ACHN (cell line): ENCODE measurements around the gene FBF1.
"Not testable (repeated sequence)": the region's sequence is repeated elsewhere in the genome, so short reads cannot be mapped to it uniquely, and the experiment has no call there.

ENCODE experiments used
- DNase-seq: peaks from one replicate; pipeline ENCODE4 v3.0.0-alpha.2; 2015
- in situ Hi-C: cut with HindIII; loops from 2 replicates; pipeline ENCODE4 v1.10.0; 2017; ENCODE audit warnings: low sequenced_read_pairs, low pct_ligation_motif_present, low pct_unique_long_range_greater_than_20kb

Gene FBF1

DNA sequence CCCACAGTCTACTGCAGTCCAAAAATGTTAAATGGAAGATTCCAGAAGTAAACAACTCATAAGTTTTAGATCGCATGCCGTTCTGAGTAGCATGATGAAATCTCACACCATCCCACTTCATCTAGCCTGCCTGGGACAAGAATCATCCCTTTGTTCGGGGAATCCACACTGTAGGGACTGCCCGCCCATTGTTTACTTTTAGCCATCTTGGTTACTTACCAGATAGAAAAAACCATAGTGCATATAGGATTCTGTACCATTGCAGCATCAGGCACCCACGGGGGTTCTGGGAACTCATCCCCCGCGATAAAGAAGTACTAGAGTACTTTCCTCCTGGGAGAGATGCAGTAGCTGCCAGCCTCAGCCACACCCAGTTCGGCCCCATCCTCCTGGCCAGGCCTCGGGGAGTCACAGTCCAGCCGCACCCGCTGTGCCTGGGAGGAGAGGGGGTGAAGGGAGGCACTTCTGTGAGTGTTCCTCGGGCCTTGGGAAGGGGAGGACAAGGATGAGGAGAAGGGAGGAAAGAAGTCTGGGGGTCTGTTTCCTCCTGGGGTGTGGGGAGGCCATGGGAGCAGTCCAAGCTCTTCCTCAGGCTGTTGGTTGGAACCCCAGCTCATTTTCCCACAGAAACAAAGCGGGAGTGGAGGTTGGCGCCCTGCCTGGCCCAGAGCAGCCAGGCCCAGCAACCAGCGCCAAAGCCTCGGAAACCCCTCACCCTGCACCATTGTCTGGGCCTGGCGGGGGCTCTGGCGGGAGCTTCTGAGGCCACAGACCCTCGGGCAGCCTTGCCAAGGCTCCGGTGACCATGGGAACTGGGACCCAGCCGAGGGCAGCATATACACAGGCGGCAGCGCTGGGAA, 71.3 kb downstream of the FBF1 start:
- DNase-seq: no peak
- in situ Hi-C loops: no loop called here

DNA sequence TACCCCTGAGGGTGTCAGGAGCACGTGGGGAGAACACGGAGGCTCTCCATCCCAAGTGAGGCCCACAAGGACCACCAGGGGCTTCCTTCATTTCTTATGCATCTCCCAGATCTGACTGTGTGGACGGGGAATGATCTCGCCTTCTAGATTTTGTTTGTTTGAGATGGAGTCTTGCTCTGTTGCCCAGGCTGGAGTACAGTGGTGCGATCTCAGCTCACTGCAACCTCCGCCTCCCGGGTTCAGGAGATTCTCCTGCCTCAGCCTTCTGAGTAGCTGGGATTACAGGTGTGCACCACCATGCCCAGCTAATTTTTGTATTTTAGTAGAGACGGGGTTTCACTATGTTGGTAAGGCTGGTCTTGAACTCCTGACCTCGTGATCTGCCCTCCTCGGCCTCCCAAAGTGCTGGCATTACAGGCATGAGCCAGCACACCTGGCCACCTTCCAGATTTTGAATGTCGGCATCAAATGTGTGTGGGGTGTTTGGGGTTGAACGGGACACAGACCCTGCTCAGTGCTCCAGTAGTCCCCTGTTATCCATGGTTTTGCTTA, 72.0 kb downstream of the FBF1 start:
- in situ Hi-C loops: not testable (repeated sequence)

DNA sequence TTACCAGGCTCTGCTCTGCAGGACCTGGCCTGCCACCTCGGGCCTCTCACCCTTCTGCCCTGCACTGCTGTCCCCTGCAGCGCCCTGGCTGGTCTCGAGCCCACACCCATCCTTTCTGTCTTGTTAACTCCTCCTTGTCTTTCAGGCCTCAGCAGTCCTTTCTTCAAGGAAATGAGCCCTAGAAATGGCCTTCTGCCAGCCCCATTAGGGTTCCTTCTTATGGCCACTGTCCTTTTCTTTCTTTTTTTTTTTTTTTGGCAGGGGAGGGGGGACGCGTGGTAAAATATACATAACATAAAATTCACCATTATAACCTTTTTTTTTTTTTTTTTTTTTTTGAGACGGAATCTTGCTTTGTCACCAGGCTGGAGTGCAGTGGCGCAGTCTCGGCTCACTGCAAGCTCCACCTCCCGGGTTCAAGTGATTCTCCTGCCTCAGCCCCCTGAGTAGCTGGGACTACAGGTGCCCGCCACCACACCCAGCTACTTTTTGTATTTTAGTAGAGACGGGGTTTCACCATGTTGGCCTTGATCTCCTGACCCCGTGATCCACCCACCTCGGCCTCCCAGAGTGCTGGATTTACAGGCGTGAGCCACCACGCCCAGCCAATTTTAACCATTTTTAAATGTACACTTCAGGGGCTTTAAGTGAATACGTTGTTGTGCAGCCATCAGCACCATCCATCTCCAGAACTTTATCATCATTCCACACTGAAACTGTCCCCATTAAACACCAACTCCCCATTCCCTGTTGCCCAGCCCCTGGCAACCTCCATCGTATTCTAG, 75.2 kb downstream of the FBF1 start:
- DNase-seq: not testable (repeated sequence)

More for the DNA sequence above, 72.0 kb downstream of the FBF1 start:
- not testable (repeated sequence) for DNase-seq

DNA sequence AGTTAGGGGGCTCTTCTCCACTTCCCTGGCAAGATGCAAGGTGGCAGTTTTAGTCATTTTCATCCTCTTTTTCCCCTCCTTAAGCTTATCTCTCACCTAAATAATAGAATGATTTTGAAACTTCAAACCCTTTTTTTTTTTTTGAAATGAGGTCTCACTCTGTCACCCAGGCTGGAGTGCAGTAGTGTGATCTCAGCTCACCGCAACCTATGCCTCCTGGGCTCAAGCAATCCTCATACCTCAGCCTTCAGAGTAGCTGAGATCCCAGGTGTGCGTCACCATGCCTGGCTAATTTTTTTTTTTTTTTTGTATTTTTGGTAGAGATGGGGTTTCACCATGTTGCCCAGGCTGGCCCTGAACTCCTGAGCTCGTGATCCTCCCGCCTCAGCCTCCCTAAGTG, 76.0 kb downstream of the FBF1 start:
- in situ Hi-C loops, DNase-seq: not testable (repeated sequence)

More for the DNA sequence above, 75.2 kb downstream of the FBF1 start:
- in situ Hi-C loops: not testable (repeated sequence)

DNA sequence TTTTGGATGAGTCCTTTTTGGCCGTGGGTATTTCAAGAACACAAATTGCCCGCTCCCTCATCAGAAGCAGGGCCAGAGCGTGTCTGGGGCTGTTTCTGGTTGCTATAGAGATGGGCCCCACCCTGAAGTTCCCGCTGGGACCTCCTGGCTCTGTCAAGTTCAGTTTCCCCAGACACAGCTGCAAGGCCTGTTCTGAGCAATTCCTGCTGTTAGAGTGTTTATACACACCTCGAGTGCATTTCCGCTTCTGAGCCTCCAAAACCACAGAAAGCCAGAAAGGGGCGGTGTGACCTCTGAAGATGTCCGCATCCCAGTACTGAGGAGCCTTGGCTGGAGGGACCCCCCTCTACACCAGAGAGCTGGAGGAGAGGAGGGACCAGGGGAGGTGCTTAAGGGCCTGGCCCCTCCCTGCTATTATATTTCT, 76.4 kb downstream of the FBF1 start:
- DNase-seq: no peak
- in situ Hi-C loops: no loop called here

DNA sequence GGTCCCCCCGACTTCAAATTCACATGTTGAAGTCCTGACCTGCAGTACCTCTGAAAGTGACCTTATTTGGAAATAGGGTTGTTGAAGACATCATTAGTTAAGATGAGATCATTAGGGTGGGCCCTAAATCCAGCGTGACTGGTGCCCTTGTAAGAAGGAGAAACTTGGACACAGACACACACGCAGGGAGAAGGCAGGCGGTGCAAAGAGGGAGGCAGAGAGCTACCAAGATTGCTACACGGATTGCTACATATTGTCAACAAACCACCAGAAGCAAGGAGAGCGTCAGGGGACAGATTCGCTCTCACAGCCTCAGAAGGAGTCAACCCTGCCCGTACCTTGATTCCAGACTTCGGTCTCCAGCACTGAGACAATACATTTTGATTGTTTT, 78.9 kb downstream of the FBF1 start:
- in situ Hi-C loops: no loop called here
- no peak for DNase-seq
